Neural cell (in vitro differentiated cells): ENCODE measurements around the gene ERP44. TPM values are rescaled to one million over a fixed set of nuclear protein-coding genes. Genes with fewer than 3 reads are reported as not detected.

Experiments used
- H2AFZ ChIP-seq: fragments of 200-600, 300-800 bp; sonication (generic), shearing (Covaris generic); 2 replicates; pipeline ENCODE4 v1.6.0; 2014; ENCODE audit warnings: low read depth, mild to moderate bottlenecking, antibody characterized with exemption, low read length, moderate library complexity
- H3F3A ChIP-seq: fragments of 200-600 bp; shearing (Covaris generic); 2 replicates; pipeline ENCODE4 v1.6.1; 2016; ENCODE audit warnings: mild to moderate bottlenecking, moderate library complexity, mixed read lengths, antibody characterized with exemption, low read length; ENCODE audit not compliant: insufficient read depth, poor library complexity, severe bottlenecking
- H3K27ac ChIP-seq: fragments of 200-600, 300-800 bp; sonication (generic), shearing (Covaris generic); 2 replicates; pipeline ENCODE4 v1.5.1; 2014; ENCODE audit warnings: mild to moderate bottlenecking, low read length, moderate library complexity
- H3K27me3 ChIP-seq: fragments of 300-800, 200-600 bp; sonication (generic), shearing (Covaris generic); 2 replicates; pipeline ENCODE4 v1.6.0; 2014; ENCODE audit warnings: mild to moderate bottlenecking, low read depth, low read length, moderate library complexity; ENCODE audit not compliant: insufficient read depth
- H3K36me3 ChIP-seq: fragments of 300-800, 200-600 bp; sonication (generic), shearing (Covaris generic); 2 replicates; pipeline ENCODE4 v1.5.1; 2014; ENCODE audit warnings: mild to moderate bottlenecking, antibody characterized with exemption, low read length, moderate library complexity; ENCODE audit not compliant: insufficient read depth
- H3K4me2 ChIP-seq: fragments of 300-800, 200-600 bp; sonication (generic), shearing (Covaris generic); 2 replicates; pipeline ENCODE4 v1.6.0; 2014; ENCODE audit warnings: mild to moderate bottlenecking, low read length
- H3K4me3 ChIP-seq: fragments of 300-800, 200-600 bp; sonication (generic), shearing (Covaris generic); 2 replicates; pipeline ENCODE4 v1.5.1; 2014; ENCODE audit warnings: mild to moderate bottlenecking, low read length, moderate library complexity
- H3K79me2 ChIP-seq: fragments of 200-600 bp; shearing (Covaris generic); replicated peaks from 2 replicates; pipeline ENCODE4 v1.6.0; 2014; ENCODE audit warnings: mild to moderate bottlenecking, low read length, moderate library complexity; ENCODE audit not compliant: insufficient read depth
- H3K9ac ChIP-seq: fragments of 300-800, 200-600 bp; sonication (generic), shearing (Covaris generic); 2 replicates; pipeline ENCODE4 v1.6.1; 2016; ENCODE audit warnings: mild to moderate bottlenecking, low read length, mixed read lengths
- H3K9me2 ChIP-seq: fragments of 200-600 bp; shearing (Covaris generic); 2 replicates; pipeline ENCODE4 v1.6.1; 2016; ENCODE audit warnings: mild to moderate bottlenecking, low read length, mixed read lengths; ENCODE audit not compliant: insufficient read depth
- H3K9me3 ChIP-seq: fragments of 200-600, 300-800 bp; sonication (generic), shearing (Covaris generic); 2 replicates; pipeline ENCODE4 v1.6.1; 2016; ENCODE audit warnings: mild to moderate bottlenecking, mixed run types, low read length, moderate library complexity, mixed read lengths
- H4K20me1 ChIP-seq: fragments of 200-600 bp; shearing (Covaris generic); 2 replicates; pipeline ENCODE4 v1.6.1; 2016; ENCODE audit warnings: mild to moderate bottlenecking, mixed run types; ENCODE audit not compliant: insufficient read depth
- EP300 ChIP-seq: fragments of 450-650 bp; conservative IDR thresholded peaks from 2 replicates; pipeline ENCODE4 v1.6.1; 2014; ENCODE audit warnings: antibody characterized with exemption, mild to moderate bottlenecking, moderate library complexity; ENCODE audit not compliant: poor library complexity, severe bottlenecking
- EZH2 ChIP-seq: fragments of 200-600, 300-800 bp; shearing (Covaris generic), sonication (generic); IDR thresholded peaks from 2 replicates; pipeline ENCODE4 v1.6.1; 2014; ENCODE audit warnings: antibody characterized with exemption, low read length, borderline replicate concordance, mild to moderate bottlenecking; ENCODE audit not compliant: insufficient read depth, poor library complexity, severe bottlenecking
- MXI1 ChIP-seq: fragments of 450-650 bp; conservative IDR thresholded peaks from 2 replicates; pipeline ENCODE4 v1.6.1; 2014; ENCODE audit warnings: antibody characterized with exemption, mild to moderate bottlenecking; ENCODE audit not compliant: poor library complexity, severe bottlenecking
- POLR2AphosphoS5 ChIP-seq: IDR thresholded peaks from 2 replicates; pipeline ENCODE4 v1.6.1; 2012
- RAD21 ChIP-seq: fragments of 450-650 bp; conservative IDR thresholded peaks from 2 replicates; pipeline ENCODE4 v1.6.1; 2014; ENCODE audit warnings: antibody characterized with exemption, mild to moderate bottlenecking, moderate library complexity
- SMC3 ChIP-seq: fragments of 450-650 bp; conservative IDR thresholded peaks from 2 replicates; pipeline ENCODE4 v1.6.1; 2014; ENCODE audit warnings: antibody characterized with exemption, mild to moderate bottlenecking, moderate library complexity; ENCODE audit not compliant: poor library complexity
- TAF1 ChIP-seq: IDR thresholded peaks from 2 replicates; pipeline ENCODE4 v1.6.1; 2012; ENCODE audit warnings: low read depth
- polyA plus RNA-seq: library from polyadenylated mRNA; depleted of rRNA; stranded (reverse); fragments of >200 nt; gene quantifications from 2 replicates; pipeline ENCODE4 v1.2.3, GENCODE V29; 2014
- TF ChIP-seq, protein P1 (sequence below): IDR thresholded peaks from 2 replicates; pipeline ENCODE4 v1.6.1; 2012; ENCODE audit warnings: borderline replicate concordance
- TF ChIP-seq, protein P2 (sequence below): fragments of 450-650 bp; IDR thresholded peaks from 2 replicates; pipeline ENCODE4 v1.5.1; 2014; ENCODE audit warnings: antibody characterized with exemption, mild to moderate bottlenecking, moderate library complexity; ENCODE audit not compliant: poor library complexity, severe bottlenecking

The ERP44 gene
- polyA plus RNA-seq, 1 donor from 2014 or later, result 30.6 TPM

DNA sequence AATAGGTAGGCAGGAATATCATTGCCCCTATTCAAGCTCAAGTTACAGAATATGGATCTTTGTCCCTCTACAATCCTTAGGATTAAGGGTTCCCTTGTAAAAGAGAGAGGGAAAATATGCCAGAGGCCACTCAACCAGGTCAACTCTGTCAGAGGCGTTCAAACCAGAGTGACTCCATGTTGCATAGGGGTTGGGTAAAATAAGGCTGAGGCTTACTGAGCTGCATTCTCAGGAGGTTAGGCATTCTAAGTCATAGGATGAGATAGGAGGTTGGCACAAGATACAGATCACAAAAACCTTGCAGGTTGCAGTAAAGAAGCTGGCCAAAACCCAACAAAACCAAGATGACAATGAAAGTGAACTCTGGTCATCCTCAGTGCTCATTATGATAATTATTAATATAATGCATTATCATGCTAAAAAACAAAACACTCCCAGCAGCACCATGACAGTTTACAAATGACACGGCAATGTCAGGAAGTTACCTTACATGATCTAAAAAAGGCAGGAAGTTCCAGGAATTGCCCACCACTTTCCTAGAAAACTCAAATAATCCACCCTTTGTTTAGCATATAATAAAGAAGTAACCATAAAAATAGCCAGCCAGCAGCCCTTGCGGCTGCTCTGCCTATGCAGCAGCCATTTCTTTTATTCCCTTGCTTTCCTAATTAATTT is 64.8 kb downstream of the ERP44 start:
- Histone ChIP-seq H3K4me2 (no peak overlapping the region), H3K36me3 (no peaks in the 10 kb centered on the region), H2AFZ (no peak overlapping the region), H3K9me3 (peaks cover 5% of the 10 kb centered on the region), H4K20me1 (no peaks in the 10 kb centered on the region), H3K9me2 (no peaks in the 10 kb centered on the region), H3K4me3 (no peak overlapping the region), H3K79me2 (peaks cover 5% of the 10 kb centered on the region), H3K27me3 (no peaks in the 10 kb centered on the region), H3K9ac (no peak overlapping the region), H3K27ac (no peak overlapping the region), H3F3A (no peaks in the 10 kb centered on the region)
- TF ChIP-seq, protein P1, sequence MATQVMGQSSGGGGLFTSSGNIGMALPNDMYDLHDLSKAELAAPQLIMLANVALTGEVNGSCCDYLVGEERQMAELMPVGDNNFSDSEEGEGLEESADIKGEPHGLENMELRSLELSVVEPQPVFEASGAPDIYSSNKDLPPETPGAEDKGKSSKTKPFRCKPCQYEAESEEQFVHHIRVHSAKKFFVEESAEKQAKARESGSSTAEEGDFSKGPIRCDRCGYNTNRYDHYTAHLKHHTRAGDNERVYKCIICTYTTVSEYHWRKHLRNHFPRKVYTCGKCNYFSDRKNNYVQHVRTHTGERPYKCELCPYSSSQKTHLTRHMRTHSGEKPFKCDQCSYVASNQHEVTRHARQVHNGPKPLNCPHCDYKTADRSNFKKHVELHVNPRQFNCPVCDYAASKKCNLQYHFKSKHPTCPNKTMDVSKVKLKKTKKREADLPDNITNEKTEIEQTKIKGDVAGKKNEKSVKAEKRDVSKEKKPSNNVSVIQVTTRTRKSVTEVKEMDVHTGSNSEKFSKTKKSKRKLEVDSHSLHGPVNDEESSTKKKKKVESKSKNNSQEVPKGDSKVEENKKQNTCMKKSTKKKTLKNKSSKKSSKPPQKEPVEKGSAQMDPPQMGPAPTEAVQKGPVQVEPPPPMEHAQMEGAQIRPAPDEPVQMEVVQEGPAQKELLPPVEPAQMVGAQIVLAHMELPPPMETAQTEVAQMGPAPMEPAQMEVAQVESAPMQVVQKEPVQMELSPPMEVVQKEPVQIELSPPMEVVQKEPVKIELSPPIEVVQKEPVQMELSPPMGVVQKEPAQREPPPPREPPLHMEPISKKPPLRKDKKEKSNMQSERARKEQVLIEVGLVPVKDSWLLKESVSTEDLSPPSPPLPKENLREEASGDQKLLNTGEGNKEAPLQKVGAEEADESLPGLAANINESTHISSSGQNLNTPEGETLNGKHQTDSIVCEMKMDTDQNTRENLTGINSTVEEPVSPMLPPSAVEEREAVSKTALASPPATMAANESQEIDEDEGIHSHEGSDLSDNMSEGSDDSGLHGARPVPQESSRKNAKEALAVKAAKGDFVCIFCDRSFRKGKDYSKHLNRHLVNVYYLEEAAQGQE, result no peak

DNA sequence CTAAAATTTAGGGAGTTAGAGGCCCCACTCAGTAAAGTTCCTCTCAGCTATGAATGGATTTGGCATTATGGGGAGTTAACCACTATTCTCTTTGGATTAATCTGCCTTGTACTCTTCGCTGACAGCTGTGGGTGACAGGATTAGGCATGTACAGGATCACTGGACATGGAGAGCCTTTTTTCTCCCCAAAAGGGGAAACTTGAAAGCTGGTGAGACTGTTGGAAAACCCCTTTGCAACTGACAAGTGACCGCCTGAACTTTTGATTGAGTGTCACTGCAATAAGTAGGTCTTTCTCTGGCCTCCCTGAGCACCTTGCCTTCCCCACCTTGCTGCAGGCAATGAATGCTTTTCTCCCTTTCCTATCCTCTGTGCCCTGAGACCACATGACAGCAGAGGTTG is 68.3 kb downstream of the ERP44 start:
- no peaks in the 10 kb centered on the region for H3K9me2 ChIP-seq
- H3K36me3 ChIP-seq, result no peaks in the 10 kb centered on the region
- H3K9ac ChIP-seq, result no peak overlapping the region
- TF ChIP-seq, protein P2, sequence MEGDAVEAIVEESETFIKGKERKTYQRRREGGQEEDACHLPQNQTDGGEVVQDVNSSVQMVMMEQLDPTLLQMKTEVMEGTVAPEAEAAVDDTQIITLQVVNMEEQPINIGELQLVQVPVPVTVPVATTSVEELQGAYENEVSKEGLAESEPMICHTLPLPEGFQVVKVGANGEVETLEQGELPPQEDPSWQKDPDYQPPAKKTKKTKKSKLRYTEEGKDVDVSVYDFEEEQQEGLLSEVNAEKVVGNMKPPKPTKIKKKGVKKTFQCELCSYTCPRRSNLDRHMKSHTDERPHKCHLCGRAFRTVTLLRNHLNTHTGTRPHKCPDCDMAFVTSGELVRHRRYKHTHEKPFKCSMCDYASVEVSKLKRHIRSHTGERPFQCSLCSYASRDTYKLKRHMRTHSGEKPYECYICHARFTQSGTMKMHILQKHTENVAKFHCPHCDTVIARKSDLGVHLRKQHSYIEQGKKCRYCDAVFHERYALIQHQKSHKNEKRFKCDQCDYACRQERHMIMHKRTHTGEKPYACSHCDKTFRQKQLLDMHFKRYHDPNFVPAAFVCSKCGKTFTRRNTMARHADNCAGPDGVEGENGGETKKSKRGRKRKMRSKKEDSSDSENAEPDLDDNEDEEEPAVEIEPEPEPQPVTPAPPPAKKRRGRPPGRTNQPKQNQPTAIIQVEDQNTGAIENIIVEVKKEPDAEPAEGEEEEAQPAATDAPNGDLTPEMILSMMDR, result no peak
- TF ChIP-seq TAF1, result no peak
- no peak for TF ChIP-seq EZH2
- no peak for TF ChIP-seq RAD21
- no peak for TF ChIP-seq MXI1
- TF ChIP-seq, protein P1, result no peak
- TF ChIP-seq SMC3, result no peak
- no peak for TF ChIP-seq POLR2AphosphoS5
- no peak for TF ChIP-seq EP300
- H3K4me2 ChIP-seq, result no peak overlapping the region
- H3K27me3 ChIP-seq, result no peaks in the 10 kb centered on the region
- no peaks in the 10 kb centered on the region for H3K79me2 ChIP-seq
- peaks cover 5% of the 10 kb centered on the region for H3K9me3 ChIP-seq
- no peaks in the 10 kb centered on the region for H3F3A ChIP-seq
- H2AFZ ChIP-seq, result no peak overlapping the region
- no peaks in the 10 kb centered on the region for H4K20me1 ChIP-seq
- H3K4me3 ChIP-seq, result no peak overlapping the region
- no peak overlapping the region for H3K27ac ChIP-seq
